ENCODE measurements around the gene BRSK1.

Gene BRSK1

DNA sequence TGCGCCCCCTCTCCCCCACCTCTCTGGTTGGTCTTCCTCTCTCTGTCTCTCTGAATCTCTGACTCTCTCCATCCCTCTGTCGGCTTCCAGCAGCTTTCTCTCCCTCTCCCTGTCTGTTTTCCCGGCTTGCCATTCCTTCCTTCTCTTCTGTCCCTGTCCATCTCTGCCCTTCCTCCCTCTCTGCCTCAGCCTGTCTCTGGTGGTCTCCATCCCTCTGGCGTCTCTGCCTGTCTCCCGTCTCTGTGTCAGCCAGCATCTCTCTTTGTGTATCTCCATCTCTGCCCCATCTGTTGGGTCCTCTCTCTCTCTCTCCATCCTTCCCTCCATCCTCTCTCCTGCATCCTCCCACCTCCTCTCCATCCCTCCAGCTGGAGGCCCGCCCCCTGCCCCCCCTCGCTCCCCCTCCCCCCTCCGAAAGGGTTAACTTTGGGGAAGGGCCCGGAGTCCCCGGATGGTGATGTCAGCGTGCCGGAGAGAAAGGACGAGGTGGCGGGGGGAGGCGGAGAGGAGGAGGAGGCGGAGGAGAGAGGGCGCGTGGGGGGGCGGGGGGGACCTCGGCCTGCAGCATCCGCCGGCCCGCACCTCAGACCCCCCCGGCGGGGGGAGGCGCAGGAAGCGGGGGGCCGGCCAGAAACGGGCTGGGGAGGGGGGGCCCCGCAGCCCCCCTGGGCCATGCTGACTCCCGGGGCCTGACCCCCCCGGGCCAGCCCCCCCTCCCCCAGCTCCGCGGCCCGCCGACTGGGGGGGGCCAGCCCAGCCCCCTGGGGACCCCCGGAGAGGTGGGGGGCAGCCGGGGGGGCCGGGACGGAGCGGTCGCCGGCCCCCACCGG, at the start of gene BRSK1:
TSS of gene BRSK1 (plus strand) at position 450 of the 830 bp plus-strand sequence. CDS start 446 bp downstream, outside the sequence.
- peak; percentile 53 to 70 for DNase-seq

DNA sequence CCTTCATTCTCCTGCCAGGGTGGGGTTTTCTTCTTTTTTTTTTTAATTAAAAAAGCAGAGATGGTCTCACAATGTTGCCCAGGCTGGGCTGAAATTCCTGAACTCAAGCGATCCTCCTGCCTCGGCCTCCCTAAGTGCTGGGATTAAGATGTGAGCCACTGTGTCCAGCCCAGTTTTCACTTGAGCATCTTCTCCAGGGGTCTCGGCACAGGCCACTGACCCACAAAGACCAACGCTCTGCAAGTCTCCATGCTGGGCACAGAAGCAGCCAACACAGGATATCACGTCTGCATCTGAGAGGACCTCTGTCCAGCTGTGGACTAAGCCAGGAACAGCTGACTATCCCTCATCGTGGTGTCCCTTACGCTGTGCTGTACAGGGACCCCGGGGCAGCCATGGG, 45.8 kb upstream of the BRSK1 start:
- no peak for DNase-seq

DNA sequence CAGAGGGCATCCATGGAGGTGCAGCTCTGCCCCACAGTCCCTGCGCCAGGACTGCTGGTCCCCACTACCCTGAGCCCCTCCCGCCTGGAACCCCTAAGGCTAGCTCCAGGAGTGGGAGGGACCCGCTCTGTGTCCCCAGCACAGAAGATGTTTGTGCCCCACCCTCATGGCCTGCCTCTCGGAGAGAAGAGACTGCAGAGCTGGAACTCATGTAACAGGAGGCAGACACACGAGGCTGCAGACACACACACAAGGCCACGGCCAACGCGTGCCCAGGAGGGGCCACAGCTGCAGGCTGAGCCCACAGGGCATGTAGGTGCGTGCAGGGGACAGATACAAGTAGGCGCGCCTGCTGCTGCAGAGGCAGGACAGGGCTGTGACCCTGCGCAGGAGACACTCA, 44.8 kb upstream of the BRSK1 start:
- no peak for DNase-seq

DNA sequence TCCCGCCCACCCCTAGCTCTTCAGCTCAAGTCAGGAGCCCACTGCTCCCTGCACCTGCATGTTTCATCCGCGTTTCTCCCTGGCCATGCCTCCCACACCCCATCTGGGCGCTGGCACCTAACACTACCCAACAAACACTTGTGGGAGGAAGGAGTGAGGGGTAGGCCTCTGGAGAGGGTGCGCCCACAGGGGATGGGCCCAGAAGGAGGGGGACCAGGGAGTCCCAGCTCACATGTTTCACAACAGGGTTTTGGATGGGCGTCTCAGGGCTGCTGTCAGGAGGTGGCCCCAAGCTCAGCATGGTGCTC, 43.1 kb upstream of the BRSK1 start:
- DNase-seq: no peak

DNA sequence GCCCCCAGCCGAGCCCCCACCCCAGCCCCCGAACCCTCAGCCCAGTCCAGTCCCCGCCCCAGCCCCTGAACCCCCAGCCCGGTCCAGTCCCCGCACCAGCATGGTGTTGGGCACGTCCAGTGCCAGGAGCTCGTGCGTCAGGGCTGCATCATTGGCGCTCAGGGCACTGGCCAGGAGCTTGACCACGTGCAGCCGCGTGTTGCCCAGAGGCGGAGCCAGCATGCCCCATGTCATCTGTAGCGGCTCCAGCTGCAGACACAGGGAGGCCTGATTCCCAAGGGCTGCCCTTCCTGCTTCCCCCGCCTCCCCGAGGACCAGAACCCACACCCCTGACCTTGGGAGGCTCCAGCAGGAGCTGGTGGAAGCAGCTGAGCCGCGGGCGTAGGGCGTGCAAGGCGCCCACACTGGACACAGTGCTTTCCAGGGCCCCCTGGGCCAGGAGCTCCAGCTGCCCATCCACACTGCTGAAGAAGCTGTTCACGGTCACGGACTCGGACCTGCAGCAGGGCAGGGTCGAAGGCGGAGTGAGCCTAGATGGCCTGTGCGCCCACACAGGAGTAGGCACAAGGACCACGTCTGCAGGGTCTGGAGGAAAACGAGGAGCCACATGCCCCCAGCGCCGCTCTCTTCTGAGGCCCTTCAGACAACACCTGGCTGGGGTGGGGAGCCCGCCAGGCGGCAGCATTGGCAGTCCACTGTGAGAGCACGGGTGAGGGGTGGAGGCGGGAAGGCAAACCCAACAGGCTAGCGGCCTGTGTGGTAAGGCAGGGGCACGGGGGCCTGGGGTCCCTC, 42.5 kb upstream of the BRSK1 start:
- no peak for DNase-seq

DNA sequence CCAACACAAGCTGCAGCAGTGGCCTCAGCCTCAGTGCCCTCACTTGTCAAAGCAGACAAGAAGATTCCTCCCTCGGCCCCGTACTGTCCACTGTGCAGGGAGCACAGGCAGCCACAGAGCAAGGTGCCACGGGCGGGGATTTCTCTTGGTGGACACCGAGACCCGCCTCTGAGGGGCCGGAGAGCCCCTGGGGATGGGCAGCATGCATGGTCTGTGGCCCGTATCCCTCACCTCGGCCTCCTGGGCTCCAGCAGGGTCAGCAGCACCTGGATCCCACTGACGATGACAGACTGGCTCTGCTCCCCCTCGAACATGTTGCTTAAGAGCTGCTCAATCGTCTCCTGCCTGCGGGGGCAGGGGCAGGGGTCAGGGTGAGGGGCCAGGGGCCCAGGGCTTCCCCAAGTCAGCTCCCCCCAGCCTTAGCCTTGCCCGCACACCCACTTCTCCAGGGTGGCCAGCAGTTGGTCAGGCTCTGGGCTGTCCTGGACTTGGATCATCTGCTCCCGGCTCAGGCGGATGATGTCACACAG, 41.8 kb upstream of the BRSK1 start:
- no peak for DNase-seq

DNA sequence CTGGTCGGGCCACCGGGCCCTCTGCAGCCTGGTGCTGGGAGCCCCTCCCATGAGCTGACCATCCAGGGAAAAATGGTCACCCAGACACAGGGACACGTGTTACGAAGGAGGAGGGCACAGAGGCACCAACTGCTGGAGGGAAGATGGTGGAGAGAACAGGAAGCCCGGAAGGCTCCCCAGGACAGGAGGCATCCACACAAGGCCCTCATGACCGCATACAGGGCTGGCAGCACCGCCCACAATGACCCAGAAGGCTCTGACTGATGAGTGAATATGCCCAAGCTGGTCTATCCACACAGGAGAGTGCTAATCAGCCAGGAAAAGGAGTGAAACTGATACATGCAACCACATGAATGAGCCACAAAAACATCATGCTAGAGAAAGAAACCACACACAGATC, 41.3 kb upstream of the BRSK1 start:
- DNase-seq: no peak

DNA sequence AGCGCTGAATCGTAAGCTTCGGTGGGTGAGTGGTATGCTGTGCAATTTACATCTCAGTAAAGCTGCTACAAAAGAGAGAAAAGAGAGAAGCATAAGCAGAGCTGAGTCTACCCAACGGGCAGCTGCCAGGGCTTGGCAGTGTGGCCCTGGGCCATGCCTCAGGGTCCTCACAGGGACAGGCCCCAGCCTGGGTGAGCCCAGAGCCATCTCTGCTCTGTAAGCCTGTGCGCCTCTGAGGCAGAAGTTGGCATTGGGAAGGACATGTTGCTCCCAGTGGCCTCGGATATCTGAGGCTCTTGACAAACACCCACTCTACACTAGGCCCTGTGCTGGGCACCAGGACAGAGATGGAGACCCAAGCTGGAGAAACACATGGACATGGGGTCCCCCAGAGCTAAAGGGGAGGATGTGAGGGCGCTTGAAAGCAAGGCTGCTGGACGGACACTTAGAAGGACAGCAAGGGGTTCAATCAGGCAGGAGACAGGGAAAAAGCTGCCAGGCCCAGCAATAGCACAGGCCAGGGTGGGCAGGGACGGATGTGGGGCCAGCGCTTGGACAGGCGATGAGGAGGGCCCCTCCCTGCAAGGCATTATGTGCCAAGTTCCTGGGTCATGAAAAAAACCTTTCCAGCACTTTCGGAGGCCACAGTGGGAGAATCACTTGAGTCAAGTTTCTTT, 39.7 kb upstream of the BRSK1 start:
- no peak for DNase-seq

DNA sequence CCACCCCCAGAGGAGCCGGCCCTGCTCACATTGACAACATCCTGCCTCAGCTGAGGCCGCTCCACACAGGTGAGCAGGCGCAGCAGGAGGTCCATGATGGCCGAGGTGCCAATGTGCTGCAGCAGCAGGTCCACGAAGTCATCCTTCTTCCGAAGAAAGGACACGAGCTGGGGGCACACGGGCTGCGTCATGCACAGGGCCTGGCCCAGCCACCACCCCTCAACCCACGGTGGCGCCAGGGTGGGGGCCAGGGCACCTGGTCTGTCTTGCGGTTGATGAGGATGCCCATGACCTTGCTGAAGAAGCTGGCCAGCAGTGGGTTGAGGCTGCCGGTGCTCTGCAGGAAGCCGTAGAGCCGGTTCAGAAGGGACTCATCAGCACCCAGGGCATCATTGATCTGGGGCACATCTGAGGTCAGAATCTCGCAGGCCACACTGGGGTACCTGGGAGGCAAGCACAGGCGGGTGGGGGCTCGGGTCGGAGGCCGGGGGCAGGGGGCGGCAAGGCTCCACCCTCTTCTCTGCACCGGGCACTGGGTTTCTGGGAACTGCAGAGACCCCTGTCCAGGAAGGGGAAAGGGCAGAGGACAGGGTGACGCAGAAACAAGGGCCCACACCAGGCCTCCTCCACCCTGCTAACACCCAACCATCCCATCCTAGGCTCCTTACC, 38.4 kb upstream of the BRSK1 start:
- no peak for DNase-seq

DNA sequence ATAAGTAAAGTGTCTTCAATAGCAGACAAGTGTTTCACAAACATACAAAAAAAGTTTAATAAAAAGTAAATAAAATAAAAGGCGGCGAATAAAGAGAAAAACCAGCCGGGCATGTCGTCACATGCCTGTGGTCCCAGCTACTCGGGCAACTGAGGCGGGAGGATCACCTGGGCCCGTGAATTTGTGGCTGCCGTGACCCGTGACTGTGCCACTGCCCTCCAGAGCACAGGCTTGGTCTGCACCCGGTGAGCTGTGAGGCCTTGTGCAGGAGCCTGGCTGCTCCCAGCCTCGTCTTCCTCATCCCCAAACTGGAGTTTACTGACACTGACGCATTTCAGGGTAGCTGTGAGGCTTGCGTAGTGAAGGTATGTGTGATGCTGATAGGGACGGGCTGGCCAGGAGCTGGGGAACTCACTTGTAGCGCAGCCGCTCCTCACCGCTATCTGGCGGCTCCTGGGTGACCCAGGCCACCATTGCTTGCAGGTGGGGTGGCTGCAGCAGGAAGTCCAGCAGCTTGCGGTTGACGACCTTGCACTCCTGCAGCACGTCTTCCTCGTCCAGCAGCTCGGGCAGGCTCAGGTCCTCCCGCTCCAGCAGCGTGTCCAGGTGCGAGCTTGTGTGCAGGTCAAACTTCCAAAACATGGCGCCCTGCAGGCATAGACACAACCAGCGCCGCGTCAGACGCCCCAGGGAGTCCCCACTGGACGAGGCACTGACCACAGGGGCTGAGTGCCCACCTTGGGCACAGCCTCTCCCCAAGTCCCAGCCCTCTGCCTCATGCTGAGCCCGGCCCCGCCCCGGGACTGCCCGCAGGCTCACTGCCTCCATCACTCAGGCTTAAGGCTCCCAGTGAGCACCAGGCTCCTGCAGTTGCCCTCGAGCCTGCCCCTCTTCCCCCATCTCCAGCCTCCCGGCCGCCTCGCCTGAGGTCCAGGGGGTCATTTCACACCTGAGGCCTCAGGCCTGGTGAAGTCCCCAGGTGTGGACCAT, 37.0 kb upstream of the BRSK1 start:
- no peak for DNase-seq

DNA sequence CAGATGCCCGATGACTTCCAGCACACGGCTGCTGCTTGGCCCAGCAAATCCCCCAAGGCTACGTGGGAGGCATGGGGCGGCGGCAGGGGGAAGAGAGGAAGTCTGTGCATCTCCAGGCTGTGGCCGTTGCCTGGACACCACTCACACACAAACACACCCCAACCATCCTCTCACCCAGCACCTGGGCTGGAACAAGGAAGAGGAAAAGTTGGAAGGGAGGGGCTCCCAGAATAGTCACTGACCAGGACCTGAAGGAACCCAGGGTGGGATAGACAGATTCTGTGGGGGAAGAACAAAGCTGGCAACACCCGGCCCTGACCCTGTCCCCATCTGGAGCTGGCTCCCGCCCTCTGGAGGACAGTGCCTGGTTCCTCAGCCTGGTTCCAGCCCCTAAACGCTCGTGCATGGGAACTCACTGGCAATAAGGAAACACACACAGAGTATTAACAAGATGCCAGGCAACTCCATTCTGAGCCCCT, 36.1 kb upstream of the BRSK1 start:
- no peak for DNase-seq

DNA sequence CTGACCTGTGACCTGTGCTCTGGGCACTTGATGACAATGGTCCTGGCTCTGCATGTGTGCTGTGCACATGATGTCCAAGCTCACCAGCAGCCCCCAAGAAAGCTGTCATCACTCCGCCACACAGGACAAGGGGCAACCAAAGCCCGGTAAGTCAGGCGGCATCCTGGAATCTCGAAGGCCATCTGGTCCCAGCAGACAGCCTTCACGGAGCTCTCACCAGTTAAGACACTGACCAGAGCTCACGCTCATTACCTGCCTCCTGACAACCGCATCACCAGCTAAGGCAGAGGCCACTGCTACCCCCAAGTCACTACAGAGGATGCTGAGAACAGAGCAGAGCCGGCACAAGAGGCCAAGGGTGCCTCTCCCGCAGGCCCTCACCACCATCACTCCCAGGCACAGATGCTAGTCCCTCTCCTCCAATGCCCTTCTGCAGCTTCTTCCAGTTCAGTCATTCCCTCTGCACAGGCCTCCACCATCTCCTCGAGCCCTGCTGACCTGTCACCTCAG, 35.6 kb upstream of the BRSK1 start:
- no peak for DNase-seq

DNA sequence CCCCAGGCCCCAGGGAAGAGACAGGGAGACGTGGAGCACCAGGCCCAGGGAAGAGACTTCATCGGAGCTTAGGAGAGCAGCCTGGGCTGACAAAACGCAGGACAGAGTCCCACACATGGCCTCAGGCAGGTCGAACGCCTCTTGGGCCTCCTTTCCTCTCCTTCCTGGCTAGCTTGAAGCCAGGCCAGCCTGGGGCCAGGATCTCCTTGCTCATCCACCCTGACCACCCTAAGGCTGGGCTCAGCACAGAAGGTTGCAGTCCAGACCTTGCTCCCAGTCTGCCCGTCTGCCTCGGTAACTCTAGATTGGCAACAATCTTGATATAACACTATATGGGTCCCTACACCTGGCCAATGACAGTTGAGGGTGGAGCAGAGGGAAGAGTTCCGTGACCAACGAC, 35.1 kb upstream of the BRSK1 start:
- DNase-seq: no peak

DNA sequence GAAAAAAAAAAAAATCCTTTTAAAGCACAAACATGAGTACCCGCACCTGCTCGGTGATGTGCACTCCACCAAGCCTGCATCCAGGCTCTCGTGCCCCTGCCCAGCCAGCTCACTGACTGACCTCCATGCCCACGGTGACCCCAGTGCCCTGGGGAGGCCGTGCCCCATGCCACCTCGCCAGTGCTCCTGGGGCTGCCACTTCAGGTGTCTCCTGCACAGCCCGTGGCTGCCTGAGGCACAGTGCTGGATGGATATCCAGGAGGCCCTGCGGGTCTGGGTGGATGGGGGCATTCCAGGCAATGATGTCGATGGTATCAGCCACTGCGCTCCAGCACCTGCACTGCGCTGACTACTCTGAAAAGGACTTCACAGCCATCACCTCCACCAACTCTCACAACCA, 34.0 kb upstream of the BRSK1 start:
- DNase-seq: no peak

DNA sequence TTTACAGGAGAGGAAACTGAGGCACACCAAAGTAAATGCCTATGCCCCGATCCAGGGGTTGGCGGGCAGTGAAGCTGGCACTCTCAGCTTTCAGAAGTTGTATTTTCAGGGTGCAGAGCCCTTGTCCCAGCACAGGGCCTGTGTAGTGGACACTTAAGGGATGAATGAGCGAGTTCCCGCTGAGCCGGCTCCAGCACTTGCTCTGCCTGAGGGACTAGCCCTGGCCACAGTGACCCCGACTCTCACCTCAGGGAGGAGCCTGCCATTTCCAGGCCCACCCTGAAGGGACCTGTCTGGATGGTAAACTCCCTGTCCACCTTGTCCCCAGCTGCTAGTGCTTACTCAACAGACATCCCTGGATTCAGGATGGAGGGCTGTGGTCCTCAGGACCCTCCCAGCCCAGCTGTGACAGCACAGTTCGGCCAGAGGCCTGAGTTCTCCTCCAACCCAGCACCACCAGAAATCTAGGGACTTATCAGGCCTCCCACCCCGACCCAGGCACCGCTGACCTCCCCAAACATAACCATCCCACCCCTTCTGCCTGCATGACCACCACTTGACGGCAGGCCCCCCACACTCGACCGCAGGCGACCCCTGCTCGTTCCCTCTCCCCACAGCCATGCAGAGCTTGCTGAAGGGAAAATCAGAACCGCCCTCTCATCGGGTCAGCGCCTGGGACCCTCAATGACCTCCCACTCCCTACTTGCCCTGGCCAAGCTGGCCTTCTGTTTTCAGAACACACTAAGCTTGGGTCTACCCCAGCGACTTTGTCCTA, 33.3 kb upstream of the BRSK1 start:
- DNase-seq: no peak

DNA sequence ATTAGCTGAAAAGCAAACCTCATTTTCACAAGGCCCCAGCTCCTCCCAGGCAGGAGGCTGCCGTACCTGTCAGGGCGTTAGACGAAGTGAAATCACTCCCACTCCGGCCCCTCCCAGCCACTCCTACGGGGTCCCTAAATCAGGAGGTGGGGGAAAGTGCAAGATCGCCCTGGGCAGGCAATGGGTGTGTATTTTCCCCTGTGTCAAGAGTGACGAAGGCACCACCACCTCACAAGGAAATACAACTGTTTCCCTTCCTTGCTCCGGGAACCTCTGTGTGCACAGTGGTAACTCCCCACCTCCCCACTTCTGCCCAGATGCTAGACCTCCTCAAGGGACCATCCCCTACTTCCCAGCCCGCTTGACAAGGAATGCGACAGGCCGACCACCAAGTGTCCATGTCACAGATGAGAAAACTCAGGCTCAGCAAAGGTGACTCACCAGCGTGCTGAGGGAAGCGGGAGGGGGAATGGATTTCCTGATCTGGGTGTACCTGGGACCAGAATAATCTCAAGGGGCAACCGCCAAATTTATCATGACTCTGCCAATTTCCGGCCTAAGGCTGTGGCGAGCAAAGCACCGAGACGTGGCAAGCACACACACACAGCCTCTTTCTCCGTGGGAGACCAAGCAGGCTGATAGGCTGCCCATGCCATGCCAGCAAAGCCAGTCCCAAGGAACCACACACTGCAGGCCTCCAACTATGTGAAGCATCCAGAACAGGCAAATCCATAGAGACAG, 32.3 kb upstream of the BRSK1 start:
- DNase-seq: peak in 1 of 2 donors; percentile 59

DNA sequence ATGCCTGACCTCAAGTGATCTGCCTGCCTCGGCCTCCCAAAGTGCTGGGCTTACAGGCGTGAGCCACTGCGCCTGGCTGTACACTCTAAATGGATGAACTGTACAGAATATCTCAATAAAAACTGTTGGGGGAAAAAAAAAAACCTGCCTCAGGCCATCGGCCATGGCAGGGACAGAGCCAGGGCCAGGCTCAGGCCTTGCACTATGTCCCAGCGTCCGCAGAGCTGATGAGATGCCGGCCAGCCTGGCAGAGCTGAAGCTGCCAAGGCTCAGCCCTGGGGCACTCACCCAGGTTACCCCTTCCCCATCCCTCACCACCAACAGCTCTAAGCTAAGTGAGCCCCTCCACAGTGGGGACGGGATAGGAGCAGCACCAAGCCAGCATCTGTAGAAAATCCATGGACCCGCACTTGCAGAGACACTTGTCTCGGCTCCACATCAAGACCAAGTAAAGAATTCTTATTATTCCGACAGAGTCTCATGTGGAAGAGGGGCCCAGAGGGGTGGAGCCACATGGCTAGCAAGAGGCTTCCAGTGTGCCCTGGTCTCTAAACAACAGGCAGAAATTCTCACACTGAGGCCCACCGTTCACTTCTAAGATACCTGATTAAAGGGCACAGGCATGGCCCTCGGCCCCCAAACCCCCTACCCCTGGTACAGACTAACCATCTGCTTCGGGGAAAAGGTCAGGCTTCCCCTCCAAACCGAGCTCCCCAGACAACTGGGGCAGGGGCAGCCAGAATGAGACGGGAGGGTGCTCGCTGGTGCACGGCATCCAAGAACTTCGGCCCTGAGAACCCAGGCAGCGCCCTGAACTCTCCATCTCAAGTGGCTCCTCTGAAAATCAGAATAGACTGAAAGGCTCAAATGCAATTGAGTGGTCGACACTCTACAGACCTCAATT, 30.8 kb upstream of the BRSK1 start:
- DNase-seq: no peak

DNA sequence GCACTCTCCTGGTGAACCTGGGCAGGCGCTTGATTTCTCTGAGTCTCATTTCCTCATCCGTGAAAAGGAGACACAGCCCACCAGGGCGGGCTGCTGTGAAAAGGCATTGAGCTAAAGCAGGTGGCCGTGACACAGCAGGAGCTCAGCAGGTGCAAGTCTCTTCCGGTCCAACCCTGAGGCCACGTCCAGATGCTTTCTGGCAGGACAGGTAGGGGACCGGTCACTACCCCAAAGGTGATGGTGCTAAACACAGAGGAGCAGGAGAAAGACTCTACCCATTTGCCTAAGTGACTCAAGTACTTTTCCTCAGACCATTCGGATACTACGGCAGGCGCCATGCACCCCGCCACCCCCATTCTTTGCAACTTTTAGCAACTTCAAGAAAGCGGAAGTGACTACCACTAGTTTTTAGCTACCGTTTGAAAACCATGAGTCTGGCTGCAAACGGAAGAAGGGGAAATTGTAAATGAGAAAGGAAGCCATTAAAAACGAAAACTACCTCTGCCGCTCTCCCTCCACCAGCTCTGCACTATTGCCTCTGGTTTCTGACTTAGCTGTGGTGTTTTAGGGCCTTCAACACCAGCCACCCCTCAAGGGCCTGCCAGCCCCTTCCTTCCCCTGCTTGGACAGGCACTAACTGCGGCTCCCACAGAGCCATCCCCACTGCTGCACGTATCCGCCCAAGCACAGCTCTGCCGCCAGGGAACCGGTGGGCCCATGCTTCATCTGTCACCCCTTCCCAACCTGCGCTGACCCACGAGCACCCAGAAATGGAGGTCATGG, 29.8 kb upstream of the BRSK1 start:
- DNase-seq: peak; percentile 68 to 75
